Upper lobe of left lung (tissue), 4 donors: Measurements from ENCODE around the gene GUCY1A1.

Source experiments
- EP300 ChIP-seq, 4 donors: sonication (generic); formaldehyde crosslinking; IDR thresholded peaks; one replicate each; pipeline ENCODE4 v1.5.1; 2017; ENCODE audit warnings: antibody characterized with exemption in 4 of 4, control low read depth in 2 of 4
- POLR2A ChIP-seq, 4 donors: fragments of 450-650 bp; IDR thresholded peaks; one replicate each; pipeline ENCODE4 v1.5.1; 2016 to 2017; ENCODE audit warnings: antibody characterized with exemption in 4 of 4, mild to moderate bottlenecking in 2 of 4

- TF ChIP-seq EP300 (IDR thresholded peaks at IDR 0.05): no peak
- no peak for TF ChIP-seq POLR2A (IDR thresholded peaks at IDR 0.05)
These were observed 12.7 kb downstream of the GUCY1A1 start for GRCh38 chr4:155679343-155679742.
